Muscle of leg (tissue), 11 donors: Measurements from ENCODE around the gene LMBRD1. TPM values are rescaled to one million over a fixed set of nuclear protein-coding genes. Genes with fewer than 3 reads are reported as not detected.
"Not testable (repeated sequence)": the region's sequence is repeated elsewhere in the genome, so short reads cannot be mapped to it uniquely, and the experiment has no call there.

Experiments
- DNase-seq: peaks from one replicate; pipeline ENCODE4 v3.0.0; 2013
- H3K27ac ChIP-seq: one replicate; pipeline ENCODE4 v1.5.1; 2013; ENCODE audit warnings: mild to moderate bottlenecking, low read length, control low read depth
- H3K27me3 ChIP-seq: one replicate; pipeline ENCODE4 v1.6.1; 2013; ENCODE audit warnings: low read length; ENCODE audit not compliant: control insufficient read depth, insufficient read depth
- H3K36me3 ChIP-seq: one replicate; pipeline ENCODE4 v1.6.1; 2013; ENCODE audit warnings: low read length; ENCODE audit not compliant: control insufficient read depth, insufficient read depth
- H3K4me1 ChIP-seq: one replicate; pipeline ENCODE4 v1.6.1; 2013; ENCODE audit warnings: low read length; ENCODE audit not compliant: control insufficient read depth, insufficient read depth
- H3K4me3 ChIP-seq: one replicate; pipeline ENCODE4 v1.5.1; 2013; ENCODE audit warnings: low read length, control low read depth
- H3K9me3 ChIP-seq: replicated peaks from 2 replicates; pipeline ENCODE4 v1.6.1; 2013; ENCODE audit warnings: low read depth, low read length; ENCODE audit not compliant: control insufficient read depth
- whole genome bisulfite sequencing: methylation state at CpG from one replicate; pipeline ENCODE4 v1.1.5; 2013; ENCODE audit warnings: missing lambda C conversion rate; ENCODE audit not compliant: insufficient coverage; 5-methylcytosine and 5-hydroxymethylcytosine counted together
- polyA plus RNA-seq, 8 donors: library from polyadenylated mRNA; unstranded; fragments of 120-200 nt; gene quantifications; one replicate each; pipeline versions ENCODE4 v1.2.1 to v1.2.3, GENCODE V29; 2013; ENCODE audit warnings: inconsistent platforms in 1 of 8, low replicate concordance in 1 of 8; ENCODE audit not compliant: insufficient read length in 8 of 8, insufficient read depth in 1 of 8
- total RNA-seq: library from RNA; stranded (reverse); fragments of 120-200 nt; gene quantifications from one replicate; pipeline ENCODE4 v1.2.4, GENCODE V29; 2013

Gene LMBRD1
- total and polyA plus RNA-seq, 9 donors, result 24.9 to 34.6 (median 29.8) TPM

GRCh38 chr6:69802995-69803394 lies 6.2 kb upstream of the LMBRD1 start:
- Histone ChIP-seq H3K27me3 (no peaks in the 10 kb centered on the region), H3K27ac (no peak overlapping the region), H3K9me3 (no peaks in the 10 kb centered on the region), H3K4me1 (no peaks in the 10 kb centered on the region), H3K4me3 (no peak overlapping the region), H3K36me3 (no peaks in the 10 kb centered on the region)
- no CpG with 5 or more reads among the region's 4 CpGs for WGBS
- no peak for DNase-seq

GRCh38 chr6:69801711-69802110 lies 4.9 kb upstream of the LMBRD1 start:
- Histone ChIP-seq H3K36me3 (no peaks in the 10 kb centered on the region), H3K4me1 (peaks cover 4% of the 10 kb centered on the region), H3K9me3 (no peaks in the 10 kb centered on the region), H3K27ac (no peak overlapping the region), H3K27me3 (no peaks in the 10 kb centered on the region), H3K4me3 (no peak overlapping the region)
- no peak for DNase-seq
- WGBS, result no CpG with 5 or more reads among the region's 2 CpGs

DNA sequence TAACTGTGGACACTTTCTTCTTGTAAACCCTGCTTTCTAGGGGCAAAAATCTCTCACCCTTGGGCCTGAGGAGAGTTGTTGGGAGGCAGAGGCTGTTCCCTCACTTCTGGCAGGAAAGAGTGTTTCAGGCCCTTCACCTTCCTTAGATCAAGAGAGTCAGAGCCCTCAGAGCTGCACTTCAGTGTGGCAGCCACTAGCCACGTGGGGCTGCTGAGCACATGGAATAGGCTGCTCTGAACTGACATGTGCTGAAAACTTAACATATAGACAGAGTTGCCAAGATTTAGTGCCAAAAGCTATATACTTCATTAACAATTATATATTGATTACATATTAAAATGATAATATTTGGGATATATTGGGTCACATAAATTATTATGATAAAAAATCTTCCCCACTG lies 4.4 kb upstream of the LMBRD1 start:
- H3K27ac ChIP-seq, result no peak overlapping the region
- H3K4me3 ChIP-seq, result no peak overlapping the region
- peaks cover 4% of the 10 kb centered on the region for H3K4me1 ChIP-seq
- H3K36me3 ChIP-seq, result no peaks in the 10 kb centered on the region
- H3K9me3 ChIP-seq, result no peaks in the 10 kb centered on the region
- H3K27me3 ChIP-seq, result no peaks in the 10 kb centered on the region
- no CpG with 5 or more reads among the region's 1 CpG for WGBS
- DNase-seq, result no peak

- DNase-seq, H3K27me3 ChIP-seq, H3K36me3 ChIP-seq, H3K4me1 ChIP-seq, H3K4me3 ChIP-seq, H3K9me3 ChIP-seq, H3K27ac ChIP-seq: not testable (repeated sequence)
These were observed 2.0 kb upstream of the LMBRD1 start for GRCh38 chr6:69798796-69799195.

DNA sequence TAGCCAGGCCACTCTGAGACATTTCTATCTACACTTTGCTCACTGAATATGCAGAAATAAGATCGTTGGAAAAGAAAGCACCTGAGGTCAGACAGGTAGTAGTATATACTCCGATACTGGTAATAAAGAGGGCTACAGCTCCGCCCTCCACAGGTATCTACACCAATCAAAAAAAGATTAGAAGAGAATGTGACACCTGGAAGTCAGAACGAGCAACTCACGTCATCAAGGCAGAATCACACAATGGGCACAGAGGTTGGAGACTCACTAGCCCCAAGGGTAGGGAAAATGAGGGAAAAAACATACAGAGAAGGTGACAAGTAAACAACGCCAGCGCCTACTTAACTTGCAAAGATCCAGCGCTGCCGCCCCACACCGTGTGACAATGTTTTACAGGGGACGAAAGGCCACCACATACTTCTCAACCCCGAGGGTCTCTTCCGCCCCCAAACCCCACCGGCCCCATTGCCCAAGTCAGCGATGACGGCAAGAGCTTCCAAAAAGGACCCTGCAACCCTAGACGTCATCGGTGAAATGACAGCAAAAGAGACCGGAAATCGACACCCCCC lies 653 bp downstream of the LMBRD1 start:
- Histone ChIP-seq H3K27me3 (no peaks in the 10 kb centered on the region), H3K4me3 (peak overlapping the region; percentile 80), H3K27ac (peak overlapping the region; percentile 96), H3K4me1 (peaks cover 4% of the 10 kb centered on the region), H3K36me3 (no peaks in the 10 kb centered on the region), H3K9me3 (no peaks in the 10 kb centered on the region)
- WGBS, result 0% methylated on average over 14 of the region's 20 CpGs
- peak; percentile 66 for DNase-seq

- Histone ChIP-seq H3K36me3 (no peaks in the 10 kb centered on the region), H3K4me1 (peaks cover 4% of the 10 kb centered on the region), H3K27me3 (no peaks in the 10 kb centered on the region), H3K4me3 (peak overlapping the region; percentile 80), H3K9me3 (no peaks in the 10 kb centered on the region), H3K27ac (peak overlapping the region; percentile 96)
- DNase-seq, result peak; percentile 40
- WGBS, result no CpG with 5 or more reads among the region's 5 CpGs
These were observed 1.2 kb downstream of the LMBRD1 start for GRCh38 chr6:69795469-69796072.

DNA sequence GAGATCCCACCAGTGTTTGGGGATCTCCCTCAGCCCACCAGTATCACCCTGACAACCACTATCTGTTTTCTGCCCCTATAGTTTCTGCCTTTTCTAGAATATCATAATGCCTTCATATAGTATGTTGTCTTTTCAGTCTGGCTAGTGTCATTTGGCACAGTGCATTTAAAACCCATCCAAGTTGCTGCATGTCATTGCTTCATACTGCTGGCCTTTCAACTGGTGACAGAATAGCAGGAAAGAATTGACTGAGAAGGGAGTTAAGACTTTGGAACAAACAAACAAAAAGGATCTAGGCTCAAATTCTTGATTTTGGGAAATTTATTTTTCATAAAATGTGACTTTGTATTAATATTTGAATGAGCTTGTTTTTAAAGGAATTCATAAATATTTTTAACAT lies 4.5 kb downstream of the LMBRD1 start:
- H3K27me3 ChIP-seq, result no peaks in the 10 kb centered on the region
- no peaks in the 10 kb centered on the region for H3K9me3 ChIP-seq
- H3K27ac ChIP-seq, result no peak overlapping the region
- peak; percentile 59 for DNase-seq
- H3K4me3 ChIP-seq, result no peak overlapping the region
- H3K4me1 ChIP-seq, result peaks cover 4% of the 10 kb centered on the region
- H3K36me3 ChIP-seq, result peaks cover 3% of the 10 kb centered on the region

DNA sequence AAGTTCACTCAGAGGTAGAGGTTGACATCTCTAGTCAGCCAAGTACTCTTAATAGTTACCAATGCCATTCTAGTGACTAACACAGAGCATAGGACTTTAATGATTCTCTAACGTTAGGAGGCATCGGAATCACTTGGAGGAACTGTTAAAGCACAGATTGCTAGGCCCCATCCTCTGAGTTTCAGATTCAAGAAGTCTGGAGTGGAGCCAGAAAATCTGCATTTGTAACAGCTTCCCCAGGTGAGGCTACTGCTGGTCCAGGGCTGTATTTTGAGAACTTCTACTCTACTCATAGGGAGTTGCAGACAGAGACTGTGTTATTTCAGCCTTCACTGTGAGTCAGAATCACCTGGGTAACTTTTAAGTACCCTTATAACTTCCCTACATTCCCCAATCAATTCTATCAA lies 5.7 kb downstream of the LMBRD1 start:
- no peak overlapping the region for H3K27ac ChIP-seq
- 38% methylated on average over 2 of the region's 2 CpGs for WGBS
- DNase-seq, result peak; percentile 4
- peaks cover 3% of the 10 kb centered on the region for H3K36me3 ChIP-seq
- H3K4me3 ChIP-seq, result no peak overlapping the region
- H3K27me3 ChIP-seq, result no peaks in the 10 kb centered on the region
- H3K4me1 ChIP-seq, result no peaks in the 10 kb centered on the region
- no peaks in the 10 kb centered on the region for H3K9me3 ChIP-seq

DNA sequence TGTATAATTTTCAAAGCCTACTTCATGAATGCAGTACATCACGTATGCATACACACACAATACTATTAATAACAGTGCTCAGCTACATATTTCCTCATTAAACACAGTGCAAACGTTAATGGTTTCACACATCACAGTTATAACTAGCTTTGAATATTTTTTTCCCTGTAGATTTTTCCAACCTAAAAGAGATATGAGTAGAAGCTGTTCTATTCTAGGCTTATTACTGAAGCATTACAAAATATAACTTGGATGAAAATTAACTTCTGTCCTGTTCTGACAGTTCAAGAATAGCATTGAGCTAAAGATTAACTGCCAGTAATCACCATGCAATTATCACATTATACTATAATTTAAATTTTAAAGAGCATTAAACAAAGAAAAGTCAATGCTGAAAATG lies 6.2 kb downstream of the LMBRD1 start:
- WGBS, result no CpG with 5 or more reads among the region's 2 CpGs
- Histone ChIP-seq H3K27me3 (no peaks in the 10 kb centered on the region), H3K27ac (no peak overlapping the region), H3K4me1 (no peaks in the 10 kb centered on the region), H3K36me3 (peaks cover 3% of the 10 kb centered on the region), H3K4me3 (no peak overlapping the region), H3K9me3 (no peaks in the 10 kb centered on the region)
- DNase-seq, result no peak

DNA sequence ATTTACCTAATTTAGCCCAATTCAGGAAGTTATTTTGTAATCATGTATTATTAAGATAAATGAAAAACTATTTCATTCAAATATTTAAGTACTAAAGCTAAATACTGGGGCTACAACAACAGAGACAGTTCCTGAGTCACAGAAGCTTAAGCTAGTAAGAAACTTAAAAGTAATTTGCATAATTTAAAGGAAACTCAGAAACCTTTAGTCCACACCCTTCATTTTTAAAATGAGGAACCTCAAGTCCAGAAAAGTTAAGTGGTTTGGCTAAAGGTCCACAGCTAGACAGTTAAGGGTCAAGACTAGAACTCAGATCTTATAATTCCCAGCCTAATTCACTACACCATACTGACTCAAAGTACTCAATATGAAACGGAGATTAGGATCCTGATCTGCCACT lies 7.2 kb downstream of the LMBRD1 start:
- no CpG with 5 or more reads among the region's 1 CpG for WGBS
- H3K27ac ChIP-seq, result no peak overlapping the region
- H3K36me3 ChIP-seq, result peaks cover 3% of the 10 kb centered on the region
- H3K4me3 ChIP-seq, result no peak overlapping the region
- no peaks in the 10 kb centered on the region for H3K27me3 ChIP-seq
- H3K9me3 ChIP-seq, result no peaks in the 10 kb centered on the region
- H3K4me1 ChIP-seq, result no peaks in the 10 kb centered on the region
- DNase-seq, result no peak

GRCh38 chr6:69787436-69787835 lies 9.4 kb downstream of the LMBRD1 start:
- not testable (repeated sequence) for H3K27me3 ChIP-seq, H3K9me3 ChIP-seq, H3K4me3 ChIP-seq, H3K27ac ChIP-seq, H3K36me3 ChIP-seq, H3K4me1 ChIP-seq, DNase-seq
- WGBS, result no CpG with 5 or more reads among the region's 5 CpGs
